DOHH2 (cell line): ENCODE measurements around the gene UPF1.

Source experiments
- EZH2phosphoT487 ChIP-seq: fragments of 200-600 bp; sonication (generic); IDR thresholded peaks from 2 replicates; pipeline ENCODE4 v1.6.1; 2017; ENCODE audit warnings: borderline replicate concordance, mild to moderate bottlenecking, antibody characterized with exemption, low read length, moderate library complexity, mixed read lengths
- TF ChIP-seq, protein P1 (sequence below): fragments of 200-600 bp; sonication (generic); IDR thresholded peaks from one replicate; pipeline ENCODE4 v1.5.1; 2014; ENCODE audit warnings: antibody characterized with exemption, mild to moderate bottlenecking, low read depth, low read length; ENCODE audit not compliant: poor library complexity, severe bottlenecking

GRCh38 chr19:18861917-18862316, 30.2 kb downstream of the UPF1 start:
- TF ChIP-seq, protein P1, sequence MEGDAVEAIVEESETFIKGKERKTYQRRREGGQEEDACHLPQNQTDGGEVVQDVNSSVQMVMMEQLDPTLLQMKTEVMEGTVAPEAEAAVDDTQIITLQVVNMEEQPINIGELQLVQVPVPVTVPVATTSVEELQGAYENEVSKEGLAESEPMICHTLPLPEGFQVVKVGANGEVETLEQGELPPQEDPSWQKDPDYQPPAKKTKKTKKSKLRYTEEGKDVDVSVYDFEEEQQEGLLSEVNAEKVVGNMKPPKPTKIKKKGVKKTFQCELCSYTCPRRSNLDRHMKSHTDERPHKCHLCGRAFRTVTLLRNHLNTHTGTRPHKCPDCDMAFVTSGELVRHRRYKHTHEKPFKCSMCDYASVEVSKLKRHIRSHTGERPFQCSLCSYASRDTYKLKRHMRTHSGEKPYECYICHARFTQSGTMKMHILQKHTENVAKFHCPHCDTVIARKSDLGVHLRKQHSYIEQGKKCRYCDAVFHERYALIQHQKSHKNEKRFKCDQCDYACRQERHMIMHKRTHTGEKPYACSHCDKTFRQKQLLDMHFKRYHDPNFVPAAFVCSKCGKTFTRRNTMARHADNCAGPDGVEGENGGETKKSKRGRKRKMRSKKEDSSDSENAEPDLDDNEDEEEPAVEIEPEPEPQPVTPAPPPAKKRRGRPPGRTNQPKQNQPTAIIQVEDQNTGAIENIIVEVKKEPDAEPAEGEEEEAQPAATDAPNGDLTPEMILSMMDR = no peak
- no peak for TF ChIP-seq EZH2phosphoT487
